Natural killer cell (primary cell): ENCODE results near the gene MZB1. TPM values are rescaled to one million over a fixed set of nuclear protein-coding genes. Genes with fewer than 3 reads are reported as not detected.

ENCODE experiments used
- ATAC-seq, 3 donors: fragments of 150-1000 bp in 2 of 3; fragments of 200-7000 bp in 1 of 3; cut with Tn5 transposase; 1 replicate in 1 of 3; 2 replicates in 2 of 3; pipeline ENCODE4 v1.10.0; 2021; ENCODE audit warnings: mild to moderate bottlenecking in 2 of 3, moderate library complexity in 2 of 3
- DNase-seq, 2 donors: peaks; one replicate each; pipeline versions ENCODE4 v3.0.0 to v3.0.0-alpha.2; 2013 to 2021; ENCODE audit warnings: mixed read lengths in 1 of 2
- H3K27ac ChIP-seq: one replicate; pipeline ENCODE4 v1.5.1; 2013; ENCODE audit warnings: mild to moderate bottlenecking, low read length
- H3K27me3 ChIP-seq: one replicate; pipeline ENCODE4 v1.6.1; 2013; ENCODE audit warnings: low read length; ENCODE audit not compliant: control insufficient read depth, insufficient read depth
- H3K36me3 ChIP-seq: one replicate; pipeline ENCODE4 v1.6.1; 2013; ENCODE audit warnings: low read length; ENCODE audit not compliant: control insufficient read depth, insufficient read depth
- H3K4me1 ChIP-seq: one replicate; pipeline ENCODE4 v1.6.1; 2013; ENCODE audit warnings: low read length; ENCODE audit not compliant: control insufficient read depth, insufficient read depth
- H3K4me3 ChIP-seq: one replicate; pipeline ENCODE4 v1.5.1; 2013; ENCODE audit warnings: low read length
- H3K9me3 ChIP-seq: one replicate; pipeline ENCODE4 v1.6.1; 2013; ENCODE audit warnings: low read length; ENCODE audit not compliant: control insufficient read depth, insufficient read depth
- H3K27ac Mint-ChIP-seq, 2 donors: one replicate each; pipeline ENCODE4 v1.8.0; 2022; ENCODE audit warnings: mild to moderate bottlenecking in 2 of 2, mixed read lengths in 2 of 2, moderate library complexity in 1 of 2
- H3K27me3 Mint-ChIP-seq, 2 donors: one replicate each; pipeline ENCODE4 v1.8.0; 2022; ENCODE audit warnings: low read depth in 2 of 2, mixed read lengths in 2 of 2
- H3K36me3 Mint-ChIP-seq: one replicate; pipeline ENCODE4 v1.8.0; 2022; ENCODE audit warnings: mixed read lengths
- H3K4me1 Mint-ChIP-seq, 2 donors: one replicate each; pipeline ENCODE4 v1.8.0; 2022; ENCODE audit warnings: mixed read lengths in 2 of 2
- H3K4me3 Mint-ChIP-seq: one replicate; pipeline ENCODE4 v1.8.0; 2022; ENCODE audit warnings: mild to moderate bottlenecking, moderate library complexity, mixed read lengths
- H3K9me3 Mint-ChIP-seq, 2 donors: one replicate each; pipeline ENCODE4 v1.8.0; 2022; ENCODE audit warnings: mixed read lengths in 2 of 2
- WGBS: methylation state at CpG from one replicate; pipeline ENCODE4 v1.1.7; 2013; ENCODE audit warnings: missing lambda C conversion rate; ENCODE audit not compliant: insufficient coverage; 5-methylcytosine and 5-hydroxymethylcytosine counted together
- intact Hi-C: fragments of 100-400 bp; cut with micrococcal nuclease; formaldehyde crosslinking; loops from one replicate; pipeline ENCODE4 v1.14.2; 2022
- total RNA-seq, 4 donors: library from RNA; stranded (reverse); fragments of 120-200 nt in 1 of 4; gene quantifications; one replicate each; pipeline versions ENCODE4 v1.2.3 to v1.2.4, GENCODE V29; 2013 to 2022
- TF ChIP-seq, protein P1 (sequence below): fragments of 200-600 bp; IDR thresholded peaks from one replicate; pipeline ENCODE4 v1.8.0; 2022; ENCODE audit warnings: antibody characterized with exemption

The MZB1 gene
- total RNA-seq, 3 donors from 2014 or later (not counting 1 experiment from before 2014, with no cell fraction given): 2.0 to 60.0 (median 2.8) TPM

DNA sequence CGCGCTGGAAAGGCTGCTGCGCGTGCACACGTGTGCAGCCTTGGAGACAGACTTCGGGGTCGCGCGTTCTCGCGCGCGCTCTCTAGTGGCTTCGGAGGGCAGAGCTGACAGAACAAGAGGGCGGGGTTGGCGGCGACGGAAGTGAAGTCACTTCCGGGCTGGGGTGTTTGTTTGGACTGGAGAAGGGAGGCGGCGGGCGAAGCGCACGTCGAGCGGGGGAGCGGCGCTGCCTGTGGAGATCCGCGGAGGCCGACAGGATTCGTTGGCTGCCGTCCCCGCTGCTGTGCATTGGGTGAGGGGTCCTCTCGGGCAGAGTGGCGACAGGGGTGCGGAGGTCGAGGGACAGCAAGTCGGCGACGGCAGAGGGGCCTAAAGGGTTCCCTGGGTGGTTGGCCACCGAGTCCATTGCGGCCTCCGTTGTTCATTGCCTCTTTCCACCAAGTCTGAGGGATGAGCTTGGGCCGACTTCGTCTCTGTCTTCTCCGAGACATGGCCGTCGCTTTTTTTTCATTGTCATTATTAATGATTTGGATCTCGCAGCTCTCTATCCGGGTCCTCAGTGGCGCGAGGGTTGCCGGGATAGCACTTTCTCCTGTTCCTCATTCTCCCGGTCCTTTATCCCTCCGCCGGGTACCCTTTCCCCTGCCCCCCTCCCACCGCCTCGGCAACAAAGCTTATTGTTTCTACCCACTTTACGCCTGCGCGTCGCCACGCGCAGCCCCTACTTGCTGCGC, 47.9 kb downstream of the MZB1 start, which contains the start of gene PAIP2:
PAIP2 (plus strand) TSS at position 166 of the 734 bp plus-strand sequence. CDS start 21,931 bp downstream, outside the sequence.
- intact Hi-C loops: loop anchor here (1.0 to 5.0 kb wide), 3 partner anchors 49 to 70 kb away; partner anchors contain the start of gene MATR3
- ATAC-seq: peak; percentile 88 to 97 (median 92)

GRCh38 chr5:139341187-139341688, 48.5 kb downstream of the MZB1 start:
- peak in 1 of 3 donors; percentile 12 for ATAC-seq
- H3K9me3 ChIP-seq: no peaks in the 10 kb centered on the region
- peak overlapping the region; percentile 96 for H3K4me3 Mint-ChIP-seq
- no peaks in the 10 kb centered on the region for H3K27me3 Mint-ChIP-seq
- no peaks in the 10 kb centered on the region for H3K27me3 ChIP-seq
- H3K4me1 ChIP-seq: peaks cover 17% of the 10 kb centered on the region
- H3K4me1 Mint-ChIP-seq: peaks cover 41 to 47% of the 10 kb centered on the region in 2 donors
- TF ChIP-seq, protein P1, sequence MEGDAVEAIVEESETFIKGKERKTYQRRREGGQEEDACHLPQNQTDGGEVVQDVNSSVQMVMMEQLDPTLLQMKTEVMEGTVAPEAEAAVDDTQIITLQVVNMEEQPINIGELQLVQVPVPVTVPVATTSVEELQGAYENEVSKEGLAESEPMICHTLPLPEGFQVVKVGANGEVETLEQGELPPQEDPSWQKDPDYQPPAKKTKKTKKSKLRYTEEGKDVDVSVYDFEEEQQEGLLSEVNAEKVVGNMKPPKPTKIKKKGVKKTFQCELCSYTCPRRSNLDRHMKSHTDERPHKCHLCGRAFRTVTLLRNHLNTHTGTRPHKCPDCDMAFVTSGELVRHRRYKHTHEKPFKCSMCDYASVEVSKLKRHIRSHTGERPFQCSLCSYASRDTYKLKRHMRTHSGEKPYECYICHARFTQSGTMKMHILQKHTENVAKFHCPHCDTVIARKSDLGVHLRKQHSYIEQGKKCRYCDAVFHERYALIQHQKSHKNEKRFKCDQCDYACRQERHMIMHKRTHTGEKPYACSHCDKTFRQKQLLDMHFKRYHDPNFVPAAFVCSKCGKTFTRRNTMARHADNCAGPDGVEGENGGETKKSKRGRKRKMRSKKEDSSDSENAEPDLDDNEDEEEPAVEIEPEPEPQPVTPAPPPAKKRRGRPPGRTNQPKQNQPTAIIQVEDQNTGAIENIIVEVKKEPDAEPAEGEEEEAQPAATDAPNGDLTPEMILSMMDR: no peak
- DNase-seq: no peak
- H3K27ac Mint-ChIP-seq: peak overlapping the region; percentile 95 to 98
- H3K9me3 Mint-ChIP-seq: no peaks in the 10 kb centered on the region
- H3K36me3 Mint-ChIP-seq: no peaks in the 10 kb centered on the region
- H3K27ac ChIP-seq: no peak overlapping the region
- H3K4me3 ChIP-seq: peak overlapping the region; percentile 91
- intact Hi-C loops: loop anchor here (1.0 to 5.0 kb wide), 2 partner anchors 48 to 69 kb away; partner anchors contain the start of gene MATR3
- H3K36me3 ChIP-seq: peaks cover 2% of the 10 kb centered on the region
- WGBS: 2% methylated on average over 17 of the region's 17 CpGs

More for the DNA sequence above, 47.9 kb downstream of the MZB1 start, which contains the start of gene PAIP2:
- TF ChIP-seq, protein P1: peak; percentile 67
- Histone ChIP-seq H3K27ac (peak within 1 kb of the TSS; percentile 97), H3K36me3 (peaks cover 2% of the 10 kb centered on the region), H3K4me3 (peak within 1 kb of the TSS; percentile 91), H3K27me3 (no peaks in the 10 kb centered on the region), H3K9me3 (no peaks in the 10 kb centered on the region), H3K4me1 (peaks cover 21% of the 10 kb centered on the region)
- no peaks in the 10 kb centered on the region for H3K27me3 Mint-ChIP-seq
- H3K27ac Mint-ChIP-seq: peak within 1 kb of the TSS; percentile 95 to 98
- DNase-seq: peak; percentile 96 to 99
- peak within 1 kb of the TSS; percentile 96 for H3K4me3 Mint-ChIP-seq
- H3K9me3 Mint-ChIP-seq: no peaks in the 10 kb centered on the region
- 0% methylated on average over 66 of the region's 66 CpGs for WGBS
- peaks cover 41 to 47% of the 10 kb centered on the region in 2 donors for H3K4me1 Mint-ChIP-seq
- H3K36me3 Mint-ChIP-seq: no peaks in the 10 kb centered on the region

- ATAC-seq (no peak), DNase-seq (no peak)
- H3K27me3 Mint-ChIP-seq: no peaks in the 10 kb centered on the region
- no peaks in the 10 kb centered on the region for H3K9me3 Mint-ChIP-seq
- H3K36me3 Mint-ChIP-seq: no peaks in the 10 kb centered on the region
- no peak overlapping the region for H3K27ac Mint-ChIP-seq
- H3K4me3 Mint-ChIP-seq: no peak overlapping the region
- no peak overlapping the region for H3K4me3 ChIP-seq
- H3K27ac ChIP-seq: no peak overlapping the region
- no peaks in the 10 kb centered on the region for H3K27me3 ChIP-seq
- TF ChIP-seq, protein P1: no peak
- peaks cover 37 to 39% of the 10 kb centered on the region in 2 donors for H3K4me1 Mint-ChIP-seq
- H3K9me3 ChIP-seq: no peaks in the 10 kb centered on the region
- intact Hi-C loops: loop anchor here (5.0 kb wide), 1 partner anchor 68 kb away; no protein-coding TSS in a partner anchor
- no peaks in the 10 kb centered on the region for H3K36me3 ChIP-seq
- peaks cover 16% of the 10 kb centered on the region for H3K4me1 ChIP-seq
- 69% methylated on average over 2 of the region's 2 CpGs for WGBS
These were observed 49.7 kb downstream of the MZB1 start for GRCh38 chr5:139340051-139340450.

Other genes starting within 250 kb of the MZB1 start
- 10 to 100 TPM; 16.9 to 22.5 (median 22.4) TPM for gene SIL1, start 191.5 kb downstream of the MZB1 start, total RNA-seq
- 100 to 1,000 TPM; 290 to 324 (median 297) TPM for gene MATR3, start 96.2 kb downstream of the MZB1 start, total RNA-seq
- 100 to 1,000 TPM; 105 to 126 (median 110) TPM for gene PAIP2, start 48.1 kb downstream of the MZB1 start, total RNA-seq
- not detected for gene SLC23A1, start 6.6 kb downstream of the MZB1 start, total RNA-seq
- 1 to 10 TPM in 1 of 3 donors, under 1 TPM in 2; 0.91 to 1.0 (median 0.96) TPM for gene PROB1, start 5.2 kb upstream of the MZB1 start, total RNA-seq
- 1 to 10 TPM; 1.6 to 2.9 (median 2.7) TPM for gene SPATA24, start 14.2 kb upstream of the MZB1 start, total RNA-seq
- 1 to 10 TPM; 2.9 to 4.9 (median 3.6) TPM for gene DNAJC18, start 49.6 kb upstream of the MZB1 start, total RNA-seq
- under 1 TPM in 1 of 3 donors, not detected in 2; 0.48 TPM for gene ECSCR, start 72.8 kb upstream of the MZB1 start, total RNA-seq
- not detected for gene SMIM33, start 81.1 kb upstream of the MZB1 start, total RNA-seq
- gene STING1, start 92.8 kb upstream of the MZB1 start, total RNA-seq: 10 to 100 TPM; 95.5 to 98.9 (median 96.6) TPM
- gene UBE2D2, start 171.4 kb upstream of the MZB1 start, total RNA-seq: 100 to 1,000 TPM; 127 to 139 (median 131) TPM